Gastrocnemius medialis (tissue), 4 donors: ENCODE data around the gene PLEKHA4.

ENCODE experiments used
- POLR2A ChIP-seq, 2 donors: fragments of 450-650 bp; IDR thresholded peaks; one replicate each; pipeline ENCODE4 v1.6.1; 2017; ENCODE audit warnings: antibody characterized with exemption in 2 of 2, mild to moderate bottlenecking in 2 of 2, moderate library complexity in 2 of 2
- TF ChIP-seq, protein P1 (sequence below), 5 experiments: fragments of 450-650 bp in 3 of 5; fragments of 200-600 bp in 2 of 5; sonication (generic) in 2 of 5; IDR thresholded peaks in 4 of 5; conservative IDR thresholded peaks in 1 of 5; 1 replicate in 4 of 5; 2 replicates in 1 of 5; pipeline ENCODE4 v1.5.1; 2016 to 2019; ENCODE audit warnings: antibody characterized with exemption in 5 of 5, mild to moderate bottlenecking in 3 of 5, moderate library complexity in 3 of 5

DNA sequence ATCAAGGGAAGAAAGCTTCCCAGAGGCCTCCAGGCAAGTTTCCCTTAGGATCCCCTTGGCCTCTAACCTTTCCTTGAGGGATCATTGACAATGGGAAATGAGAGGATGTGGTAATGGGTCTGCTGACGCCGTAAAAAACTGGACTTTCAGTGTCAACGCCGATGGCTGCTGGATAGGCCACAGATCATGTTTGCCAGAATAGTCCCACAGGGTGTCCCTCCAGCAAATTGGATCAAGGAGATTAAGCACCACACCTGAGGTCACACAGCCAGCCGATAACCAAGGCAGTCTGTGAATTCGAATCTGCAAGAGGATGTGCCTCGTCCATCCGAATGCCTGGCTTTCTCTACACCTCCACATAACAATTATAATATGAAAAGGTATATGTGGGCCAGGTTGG, 75.1 kb downstream of the PLEKHA4 start:
- TF ChIP-seq, protein P1, sequence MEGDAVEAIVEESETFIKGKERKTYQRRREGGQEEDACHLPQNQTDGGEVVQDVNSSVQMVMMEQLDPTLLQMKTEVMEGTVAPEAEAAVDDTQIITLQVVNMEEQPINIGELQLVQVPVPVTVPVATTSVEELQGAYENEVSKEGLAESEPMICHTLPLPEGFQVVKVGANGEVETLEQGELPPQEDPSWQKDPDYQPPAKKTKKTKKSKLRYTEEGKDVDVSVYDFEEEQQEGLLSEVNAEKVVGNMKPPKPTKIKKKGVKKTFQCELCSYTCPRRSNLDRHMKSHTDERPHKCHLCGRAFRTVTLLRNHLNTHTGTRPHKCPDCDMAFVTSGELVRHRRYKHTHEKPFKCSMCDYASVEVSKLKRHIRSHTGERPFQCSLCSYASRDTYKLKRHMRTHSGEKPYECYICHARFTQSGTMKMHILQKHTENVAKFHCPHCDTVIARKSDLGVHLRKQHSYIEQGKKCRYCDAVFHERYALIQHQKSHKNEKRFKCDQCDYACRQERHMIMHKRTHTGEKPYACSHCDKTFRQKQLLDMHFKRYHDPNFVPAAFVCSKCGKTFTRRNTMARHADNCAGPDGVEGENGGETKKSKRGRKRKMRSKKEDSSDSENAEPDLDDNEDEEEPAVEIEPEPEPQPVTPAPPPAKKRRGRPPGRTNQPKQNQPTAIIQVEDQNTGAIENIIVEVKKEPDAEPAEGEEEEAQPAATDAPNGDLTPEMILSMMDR (IDR thresholded peaks at IDR 0.05 in 4 of 5, conservative IDR thresholded peaks at IDR 0.05 in 1 of 5) = no peak
- no peak for TF ChIP-seq POLR2A (IDR thresholded peaks at IDR 0.05)
